ENCODE results near the gene GOLPH3L. TPM values are rescaled to one million over a fixed set of nuclear protein-coding genes. Genes with fewer than 3 reads are reported as not detected.
"Not testable (repeated sequence)": the region's sequence is repeated elsewhere in the genome, so short reads cannot be mapped to it uniquely, and the experiment has no call there.

GOLPH3L gene
- total RNA-seq, 1 donor, result 30.1 TPM

- peak within 1 kb of the TSS; percentile 83 for H3K4me3 ChIP-seq (ENCODE audit: low read depth, low read length)
- TF ChIP-seq, protein P1, sequence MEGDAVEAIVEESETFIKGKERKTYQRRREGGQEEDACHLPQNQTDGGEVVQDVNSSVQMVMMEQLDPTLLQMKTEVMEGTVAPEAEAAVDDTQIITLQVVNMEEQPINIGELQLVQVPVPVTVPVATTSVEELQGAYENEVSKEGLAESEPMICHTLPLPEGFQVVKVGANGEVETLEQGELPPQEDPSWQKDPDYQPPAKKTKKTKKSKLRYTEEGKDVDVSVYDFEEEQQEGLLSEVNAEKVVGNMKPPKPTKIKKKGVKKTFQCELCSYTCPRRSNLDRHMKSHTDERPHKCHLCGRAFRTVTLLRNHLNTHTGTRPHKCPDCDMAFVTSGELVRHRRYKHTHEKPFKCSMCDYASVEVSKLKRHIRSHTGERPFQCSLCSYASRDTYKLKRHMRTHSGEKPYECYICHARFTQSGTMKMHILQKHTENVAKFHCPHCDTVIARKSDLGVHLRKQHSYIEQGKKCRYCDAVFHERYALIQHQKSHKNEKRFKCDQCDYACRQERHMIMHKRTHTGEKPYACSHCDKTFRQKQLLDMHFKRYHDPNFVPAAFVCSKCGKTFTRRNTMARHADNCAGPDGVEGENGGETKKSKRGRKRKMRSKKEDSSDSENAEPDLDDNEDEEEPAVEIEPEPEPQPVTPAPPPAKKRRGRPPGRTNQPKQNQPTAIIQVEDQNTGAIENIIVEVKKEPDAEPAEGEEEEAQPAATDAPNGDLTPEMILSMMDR (IDR thresholded peaks at IDR 0.05; ENCODE audit: insufficient read depth, low read length), result no peak
- DNase-seq (ENCODE audit: low read depth), result peak; percentile 100
Measured at GRCh38 chr1:150629115-150629928, 67.6 kb downstream of the GOLPH3L start, which contains the start of gene ENSA. TSS of gene ENSA (minus strand) at chr1:150629612. CDS start at chr1:150629470, 142 bp downstream.

GRCh38 chr1:150628766-150629114 is 68.2 kb downstream of the GOLPH3L start:
- TF ChIP-seq, protein P1 (IDR thresholded peaks at IDR 0.05; ENCODE audit: insufficient read depth, low read length), result no peak
- no peak for DNase-seq (ENCODE audit: low read depth)
- peak overlapping the region; percentile 83 for H3K4me3 ChIP-seq (ENCODE audit: low read depth, low read length)

DNA sequence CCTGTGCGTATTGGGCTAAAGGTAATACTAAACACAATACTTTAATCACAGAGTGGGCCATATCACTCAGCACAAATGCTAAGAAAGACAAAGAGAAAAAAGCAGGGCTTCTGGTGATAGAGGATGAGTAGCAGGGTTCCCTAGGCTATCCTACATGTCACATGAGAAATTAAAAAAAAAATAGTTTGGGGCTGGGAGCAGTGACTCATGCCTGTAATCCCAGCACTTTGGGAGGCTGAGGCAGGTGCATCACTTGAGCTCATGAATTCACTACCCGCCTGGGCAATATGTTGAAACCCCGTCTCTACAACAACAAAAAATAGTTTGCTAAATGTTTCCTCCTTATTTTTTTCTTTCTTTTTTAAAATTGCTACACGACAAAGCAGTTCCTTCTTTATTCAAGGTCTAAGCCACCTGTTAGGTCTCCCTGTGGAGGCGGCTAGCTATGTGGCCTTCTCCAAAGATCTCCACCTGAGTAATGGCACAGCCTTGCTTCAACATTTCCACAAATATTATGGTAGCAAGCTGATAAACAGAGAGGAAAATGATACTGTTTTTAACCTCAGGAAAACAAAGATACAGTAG is 69.0 kb downstream of the GOLPH3L start:
- peak overlapping the region; percentile 83 for H3K4me3 ChIP-seq (ENCODE audit: low read depth, low read length)
- DNase-seq (ENCODE audit: low read depth), result no peak
- TF ChIP-seq, protein P1 (IDR thresholded peaks at IDR 0.05; ENCODE audit: insufficient read depth, low read length), result no peak

- DNase-seq (ENCODE audit: low read depth), result no peak
- no peak overlapping the region for H3K4me3 ChIP-seq (ENCODE audit: low read depth, low read length)
- TF ChIP-seq, protein P1 (IDR thresholded peaks at IDR 0.05; ENCODE audit: insufficient read depth, low read length), result no peak
Measured at GRCh38 chr1:150626150-150626549, 70.8 kb downstream of the GOLPH3L start.

- H3K4me3 ChIP-seq (ENCODE audit: low read depth, low read length); DNase-seq (ENCODE audit: low read depth): not testable (repeated sequence)
Measured at GRCh38 chr1:150624546-150624945, 72.4 kb downstream of the GOLPH3L start.

GRCh38 chr1:150624134-150624533 is 72.8 kb downstream of the GOLPH3L start:
- DNase-seq (ENCODE audit: low read depth); H3K4me3 ChIP-seq (ENCODE audit: low read depth, low read length): not testable (repeated sequence)

DNA sequence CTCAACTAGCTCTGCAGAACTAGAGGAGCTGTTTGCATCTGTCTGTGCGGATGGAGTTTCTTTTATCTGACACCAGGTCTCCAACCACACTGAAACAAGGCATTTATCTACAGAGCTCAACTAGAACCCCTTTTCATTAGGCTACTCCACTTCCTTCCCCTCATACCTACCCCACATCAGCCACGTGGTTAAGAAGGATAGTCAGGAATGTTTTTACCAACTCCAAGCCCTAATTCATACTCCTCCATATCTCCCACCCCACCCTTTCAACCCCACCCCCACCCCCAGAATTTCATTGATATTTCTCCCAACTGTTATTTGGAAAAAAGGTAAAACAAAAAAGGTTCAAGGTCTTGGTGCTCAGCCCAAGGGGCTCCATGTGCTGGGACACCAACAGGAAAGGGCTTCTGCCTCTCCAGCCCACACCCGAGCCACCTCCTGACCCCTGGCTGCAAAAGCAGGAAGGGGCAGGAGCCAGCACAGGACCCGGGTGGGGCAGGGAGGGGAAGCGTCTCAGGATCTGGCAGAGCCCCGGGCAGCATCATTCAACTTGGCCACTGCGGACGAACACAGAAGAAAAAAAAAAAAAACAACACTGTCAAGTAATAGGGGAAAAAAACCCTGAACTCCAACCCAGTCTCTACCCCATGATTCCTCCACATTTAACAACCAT is 74.5 kb downstream of the GOLPH3L start:
- no peak overlapping the region for H3K4me3 ChIP-seq (ENCODE audit: low read depth, low read length)
- DNase-seq (ENCODE audit: low read depth), result no peak
- TF ChIP-seq, protein P1 (IDR thresholded peaks at IDR 0.05; ENCODE audit: insufficient read depth, low read length), result no peak
